PC-9 (cell line): ENCODE measurements around the gene ATAD3C.
"Not testable (repeated sequence)": the region's sequence is repeated elsewhere in the genome, so short reads cannot be mapped to it uniquely, and the experiment has no call there.

Source experiments
- EZH2 ChIP-seq: fragments of 200-600 bp; sonication (generic); IDR thresholded peaks from 2 replicates; pipeline ENCODE4 v1.8.0; 2017; ENCODE audit warnings: antibody characterized with exemption, low read depth
- TF ChIP-seq, protein P1 (sequence below): fragments of 200-600 bp; sonication (generic); conservative IDR thresholded peaks from 2 replicates; pipeline ENCODE4 v1.6.1; 2017; ENCODE audit warnings: mixed run types, antibody characterized with exemption, mild to moderate bottlenecking, moderate library complexity

DNA sequence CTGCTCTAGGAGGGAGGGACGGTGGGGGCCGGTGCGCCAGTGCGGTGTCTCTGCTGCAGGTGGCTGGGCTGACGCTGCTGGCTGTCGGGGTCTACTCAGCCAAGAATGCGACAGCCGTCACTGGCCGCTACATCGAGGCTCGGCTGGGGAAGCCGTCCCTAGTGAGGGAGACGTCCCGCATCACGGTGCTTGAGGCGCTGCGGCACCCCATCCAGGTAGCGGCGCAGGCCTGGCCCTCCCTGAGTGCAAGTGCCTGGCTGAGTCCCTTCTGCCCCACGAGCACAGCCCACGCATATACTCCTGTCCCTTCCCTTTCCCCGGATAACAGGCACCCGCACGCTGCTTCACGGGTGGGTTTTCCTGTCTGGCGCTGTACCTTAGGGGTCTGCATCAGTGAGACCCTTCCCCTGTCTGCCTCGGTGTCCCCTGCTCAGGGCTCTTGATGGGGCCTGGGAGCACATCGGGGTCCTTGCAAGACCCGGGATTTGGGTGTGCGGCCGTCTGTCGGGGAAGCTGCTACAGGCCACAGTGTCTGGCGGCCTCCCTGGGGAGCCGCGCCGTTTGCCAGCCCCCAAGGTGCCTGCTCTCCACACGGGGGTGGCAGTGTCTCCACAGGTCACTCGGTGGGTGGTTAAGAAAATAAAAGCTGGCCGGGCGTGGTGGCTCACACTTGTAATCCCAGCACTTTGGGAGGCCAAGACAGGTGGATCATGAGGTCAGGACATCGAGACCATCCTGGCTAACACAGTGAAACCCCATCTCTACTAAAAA is 5.0 kb downstream of the ATAD3C start:
- TF ChIP-seq, protein P1, sequence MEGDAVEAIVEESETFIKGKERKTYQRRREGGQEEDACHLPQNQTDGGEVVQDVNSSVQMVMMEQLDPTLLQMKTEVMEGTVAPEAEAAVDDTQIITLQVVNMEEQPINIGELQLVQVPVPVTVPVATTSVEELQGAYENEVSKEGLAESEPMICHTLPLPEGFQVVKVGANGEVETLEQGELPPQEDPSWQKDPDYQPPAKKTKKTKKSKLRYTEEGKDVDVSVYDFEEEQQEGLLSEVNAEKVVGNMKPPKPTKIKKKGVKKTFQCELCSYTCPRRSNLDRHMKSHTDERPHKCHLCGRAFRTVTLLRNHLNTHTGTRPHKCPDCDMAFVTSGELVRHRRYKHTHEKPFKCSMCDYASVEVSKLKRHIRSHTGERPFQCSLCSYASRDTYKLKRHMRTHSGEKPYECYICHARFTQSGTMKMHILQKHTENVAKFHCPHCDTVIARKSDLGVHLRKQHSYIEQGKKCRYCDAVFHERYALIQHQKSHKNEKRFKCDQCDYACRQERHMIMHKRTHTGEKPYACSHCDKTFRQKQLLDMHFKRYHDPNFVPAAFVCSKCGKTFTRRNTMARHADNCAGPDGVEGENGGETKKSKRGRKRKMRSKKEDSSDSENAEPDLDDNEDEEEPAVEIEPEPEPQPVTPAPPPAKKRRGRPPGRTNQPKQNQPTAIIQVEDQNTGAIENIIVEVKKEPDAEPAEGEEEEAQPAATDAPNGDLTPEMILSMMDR: not testable (repeated sequence)
- not testable (repeated sequence) for TF ChIP-seq EZH2
